GM12875 (cell line): ENCODE measurements around the gene SOX6.

Experiments
- H3K4me3 ChIP-seq: one replicate; pipeline ENCODE4 v1.5.1; 2011; ENCODE audit warnings: low read depth, low read length, control low read depth
- TF ChIP-seq, protein P1 (sequence below): IDR thresholded peaks from 2 replicates; pipeline ENCODE4 v1.5.1; 2011; ENCODE audit warnings: low read depth, mild to moderate bottlenecking, control low read depth, inconsistent platforms, low read length, moderate library complexity, borderline replicate concordance; ENCODE audit not compliant: insufficient read depth

Gene SOX6

DNA sequence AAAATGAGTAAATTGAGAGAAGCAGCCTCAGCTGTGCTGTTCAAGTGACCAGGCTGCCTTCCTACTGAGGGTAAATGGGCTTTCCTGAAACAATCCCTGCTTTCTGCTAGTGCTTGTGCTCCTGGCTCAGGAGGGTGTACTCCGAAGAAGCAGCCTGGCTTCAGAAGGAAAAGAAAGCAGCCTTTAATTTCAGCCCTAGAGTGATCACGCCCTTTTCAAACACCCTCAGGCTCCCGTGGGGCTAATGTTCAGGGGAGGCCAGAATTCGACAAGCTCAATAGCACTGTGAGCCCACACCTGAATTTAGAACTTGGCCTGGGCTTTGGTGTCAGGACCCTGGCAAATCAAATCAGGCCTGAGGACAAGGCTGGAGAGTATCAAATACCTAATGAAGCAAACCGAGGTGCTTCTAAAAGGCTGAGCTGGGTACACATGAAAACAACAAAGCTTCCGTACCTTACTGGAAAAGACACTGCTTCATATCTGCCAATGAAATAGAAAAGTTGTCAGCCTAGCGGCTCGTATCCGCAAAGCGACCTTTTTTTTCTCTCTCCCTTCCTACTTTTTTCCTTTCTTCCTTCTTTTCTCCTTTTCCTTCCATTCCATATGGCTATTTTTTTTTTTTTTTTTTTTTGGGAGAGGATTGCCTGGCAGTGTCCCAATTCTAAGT lies 387.8 kb downstream of the SOX6 start:
- TF ChIP-seq, protein P1, sequence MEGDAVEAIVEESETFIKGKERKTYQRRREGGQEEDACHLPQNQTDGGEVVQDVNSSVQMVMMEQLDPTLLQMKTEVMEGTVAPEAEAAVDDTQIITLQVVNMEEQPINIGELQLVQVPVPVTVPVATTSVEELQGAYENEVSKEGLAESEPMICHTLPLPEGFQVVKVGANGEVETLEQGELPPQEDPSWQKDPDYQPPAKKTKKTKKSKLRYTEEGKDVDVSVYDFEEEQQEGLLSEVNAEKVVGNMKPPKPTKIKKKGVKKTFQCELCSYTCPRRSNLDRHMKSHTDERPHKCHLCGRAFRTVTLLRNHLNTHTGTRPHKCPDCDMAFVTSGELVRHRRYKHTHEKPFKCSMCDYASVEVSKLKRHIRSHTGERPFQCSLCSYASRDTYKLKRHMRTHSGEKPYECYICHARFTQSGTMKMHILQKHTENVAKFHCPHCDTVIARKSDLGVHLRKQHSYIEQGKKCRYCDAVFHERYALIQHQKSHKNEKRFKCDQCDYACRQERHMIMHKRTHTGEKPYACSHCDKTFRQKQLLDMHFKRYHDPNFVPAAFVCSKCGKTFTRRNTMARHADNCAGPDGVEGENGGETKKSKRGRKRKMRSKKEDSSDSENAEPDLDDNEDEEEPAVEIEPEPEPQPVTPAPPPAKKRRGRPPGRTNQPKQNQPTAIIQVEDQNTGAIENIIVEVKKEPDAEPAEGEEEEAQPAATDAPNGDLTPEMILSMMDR, result no peak
- H3K4me3 ChIP-seq, result no peak overlapping the region

DNA sequence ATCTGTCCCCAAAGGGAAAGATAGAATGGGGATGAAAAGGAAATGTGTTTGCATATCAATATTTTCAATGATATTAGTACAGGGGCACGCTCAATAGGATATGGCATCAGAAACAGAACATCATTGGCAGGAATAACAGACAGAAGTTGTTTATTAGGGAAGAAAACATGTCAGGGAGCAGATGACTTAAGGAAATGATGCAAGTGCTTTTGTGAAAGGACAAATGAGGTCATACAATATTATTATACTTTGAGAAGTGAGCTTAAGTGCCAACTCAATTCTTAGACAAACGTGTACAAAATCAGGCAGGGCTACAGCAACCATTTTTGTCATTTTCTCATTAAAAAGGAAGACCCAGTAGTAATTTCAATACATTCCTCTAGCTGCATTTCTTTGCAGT lies 388.4 kb downstream of the SOX6 start:
- TF ChIP-seq, protein P1, result no peak
- no peak overlapping the region for H3K4me3 ChIP-seq

DNA sequence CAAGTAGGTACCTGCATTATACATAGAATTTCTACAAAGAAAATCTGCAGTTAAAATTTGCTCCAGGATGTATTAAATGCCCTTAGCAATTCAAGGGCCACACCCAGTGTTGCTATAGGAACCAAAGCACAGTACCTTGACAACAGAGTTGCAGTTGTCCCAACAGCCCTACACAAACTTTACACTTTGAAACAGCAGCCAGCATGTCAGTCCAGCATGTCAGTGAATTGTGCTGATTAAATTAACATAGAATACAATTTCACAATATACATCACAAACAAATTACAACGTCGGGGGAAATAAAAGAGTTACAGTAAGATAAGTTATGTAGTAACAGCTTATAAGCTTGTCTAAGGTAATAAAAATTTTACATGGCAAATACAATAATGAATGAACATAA lies 389.2 kb downstream of the SOX6 start:
- TF ChIP-seq, protein P1, result no peak

DNA sequence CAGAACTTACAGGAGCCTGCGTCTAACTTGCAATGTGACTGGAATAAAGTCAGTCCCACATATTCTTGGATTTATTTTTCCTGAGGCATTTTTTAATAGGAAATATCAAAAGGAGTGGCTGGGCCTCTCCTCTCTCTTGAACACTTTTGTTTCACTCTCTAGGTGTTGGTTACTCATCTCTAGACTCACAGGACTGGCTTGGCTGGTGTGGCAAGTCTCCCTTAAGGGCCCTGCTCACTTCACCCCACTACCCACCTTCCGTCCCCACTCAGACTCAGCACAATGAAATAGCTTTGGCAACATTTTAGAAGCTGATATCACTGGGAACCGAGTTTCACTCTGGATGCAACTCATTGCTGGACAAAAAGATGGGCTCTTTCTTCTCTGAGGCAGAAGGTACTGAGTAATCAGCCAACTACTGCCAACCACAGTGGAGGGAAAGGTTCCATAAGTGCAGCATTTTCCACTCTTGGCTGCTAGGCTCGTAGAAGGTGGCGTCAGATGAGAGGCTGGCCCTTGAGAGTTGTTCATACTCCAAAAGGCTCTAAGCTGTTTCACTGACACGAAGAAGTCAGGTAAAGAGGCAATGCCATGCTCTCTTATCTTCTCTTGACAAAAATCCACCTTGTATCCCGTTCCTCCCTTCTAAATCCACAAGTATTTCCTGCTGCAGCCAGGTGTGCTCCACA lies 390.6 kb downstream of the SOX6 start:
- TF ChIP-seq, protein P1, result no peak
- no peak overlapping the region for H3K4me3 ChIP-seq

More for the DNA sequence above, 389.2 kb downstream of the SOX6 start:
- H3K4me3 ChIP-seq, result no peak overlapping the region

DNA sequence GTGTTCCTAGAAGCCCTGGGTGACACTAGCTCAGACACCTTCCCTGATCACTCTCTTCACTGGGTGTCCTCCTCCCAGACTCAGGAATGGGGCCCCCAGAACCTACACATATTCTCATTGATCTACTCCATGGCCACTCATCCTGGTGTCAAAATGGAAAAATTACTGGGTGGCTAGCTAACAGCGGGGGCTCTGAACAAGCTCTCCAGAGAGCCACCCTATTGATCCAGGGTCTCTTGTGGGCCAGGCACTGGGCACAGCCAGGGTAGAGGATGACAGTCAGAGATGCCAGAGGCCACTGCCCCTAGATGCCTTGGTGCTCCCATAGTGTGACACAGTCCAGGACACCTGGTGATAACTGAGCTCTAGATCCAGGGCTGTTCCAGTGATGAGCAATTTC lies 393.1 kb downstream of the SOX6 start:
- no peak overlapping the region for H3K4me3 ChIP-seq
- TF ChIP-seq, protein P1, result no peak

DNA sequence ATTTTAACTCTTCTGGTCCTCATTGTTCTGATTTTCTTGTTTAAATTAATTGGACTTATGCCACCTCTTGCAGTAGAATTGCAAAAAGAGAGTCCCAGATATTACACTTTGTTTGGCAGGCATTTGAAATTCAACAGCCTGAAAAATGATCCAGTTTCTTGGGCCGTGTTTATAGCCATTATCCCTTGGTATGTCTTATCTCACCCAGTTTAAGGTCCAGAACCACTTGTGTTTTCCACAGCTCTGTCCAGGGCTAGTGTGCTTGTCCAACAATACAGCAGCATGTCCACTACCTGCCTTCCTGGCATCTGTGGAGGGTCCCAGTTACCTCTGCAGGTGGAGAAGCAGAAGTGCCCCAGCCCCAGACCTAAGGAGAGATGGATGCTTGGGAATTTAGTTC lies 397.4 kb downstream of the SOX6 start:
- TF ChIP-seq, protein P1, result no peak
- no peak overlapping the region for H3K4me3 ChIP-seq

DNA sequence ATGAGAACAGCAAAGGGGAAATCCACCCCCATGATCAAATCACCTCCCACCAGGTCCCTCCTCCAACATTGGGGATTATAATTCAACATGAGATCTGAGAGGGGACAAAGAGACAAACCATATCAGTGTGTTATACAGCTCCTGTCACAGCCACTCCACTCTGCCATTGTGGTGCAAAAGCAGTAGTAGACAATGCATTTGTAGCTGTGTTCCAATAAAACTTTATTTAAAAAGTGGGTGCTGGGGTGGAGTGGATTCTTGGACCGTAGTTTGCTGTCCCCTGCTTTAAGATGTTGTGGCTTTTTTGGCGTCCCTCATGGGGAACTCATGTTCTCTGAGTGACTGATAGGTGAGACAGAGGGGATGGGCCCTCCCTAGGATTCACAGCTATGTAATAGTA lies 399.1 kb downstream of the SOX6 start:
- TF ChIP-seq, protein P1, result no peak
- no peak overlapping the region for H3K4me3 ChIP-seq
